A204.1 (cell line): ENCODE results near the gene TPX2.

ENCODE experiments used
- FAIRE-seq: peaks from 2 replicates; lab custom pipeline; 2012; peaks lifted over from hg19 to GRCh38; lab: Jason Lieb, UNC

Gene TPX2

GRCh38 chr20:31738729-31739549, at the start of gene TPX2:
TPX2 (plus strand) TSS chr20:31739290; CDS start chr20:31757477, 18,187 bp downstream.
- peak; percentile 97 for FAIRE-seq

DNA sequence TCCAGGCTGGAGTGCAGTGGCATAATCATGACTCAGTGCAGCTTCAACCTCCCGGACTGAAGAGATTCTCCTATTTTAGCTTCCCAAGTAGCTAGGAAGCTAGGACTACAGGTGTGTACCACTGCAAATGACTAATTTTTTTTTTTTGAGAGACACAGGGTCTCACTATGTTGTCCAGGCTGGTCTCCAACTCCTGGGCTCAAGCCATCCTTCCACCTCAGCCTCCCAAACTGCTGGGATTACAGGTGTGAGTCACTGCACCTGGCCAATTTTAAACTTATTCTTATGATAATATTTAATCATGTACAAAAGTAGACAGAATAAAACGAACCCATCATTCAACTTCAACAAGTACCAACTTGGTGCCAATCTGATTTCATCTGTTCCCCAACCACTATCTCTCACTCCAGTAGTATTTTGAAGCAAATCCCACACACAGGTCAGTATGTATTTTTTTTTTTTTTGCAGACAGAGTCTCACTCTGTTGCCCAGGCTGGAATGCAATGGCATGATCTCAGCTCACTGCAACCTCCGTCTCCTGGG, 48.9 kb upstream of the TPX2 start:
- no peak for FAIRE-seq

- FAIRE-seq: no peak
Observed at GRCh38 chr20:31691646-31692275, 47.3 kb upstream of the TPX2 start.

DNA sequence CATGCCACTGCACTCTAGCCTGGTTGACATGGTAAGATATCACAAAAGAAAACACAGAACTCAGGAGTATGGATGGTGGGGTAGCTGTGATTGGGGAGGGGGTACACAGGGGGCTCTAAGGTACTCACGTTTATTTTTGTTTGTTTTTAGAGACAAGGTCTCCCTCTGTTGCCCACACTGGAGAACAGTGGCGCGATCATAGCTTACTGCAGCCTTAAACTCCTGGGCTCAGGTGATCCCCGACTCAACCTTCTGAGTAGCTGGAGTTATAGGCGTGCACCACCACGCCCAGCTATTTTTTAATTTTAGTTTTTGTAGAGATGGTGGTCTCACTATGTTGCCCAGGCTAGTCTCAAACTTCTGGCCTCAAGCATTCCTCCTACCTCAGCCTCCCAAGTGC, 45.7 kb upstream of the TPX2 start:
- FAIRE-seq: no peak

- FAIRE-seq: no peak
Observed at GRCh38 chr20:31693987-31694661, 45.0 kb upstream of the TPX2 start.

GRCh38 chr20:31694842-31695593, 44.1 kb upstream of the TPX2 start:
- no peak for FAIRE-seq

GRCh38 chr20:31695849-31696804, 43.0 kb upstream of the TPX2 start:
- no peak for FAIRE-seq

DNA sequence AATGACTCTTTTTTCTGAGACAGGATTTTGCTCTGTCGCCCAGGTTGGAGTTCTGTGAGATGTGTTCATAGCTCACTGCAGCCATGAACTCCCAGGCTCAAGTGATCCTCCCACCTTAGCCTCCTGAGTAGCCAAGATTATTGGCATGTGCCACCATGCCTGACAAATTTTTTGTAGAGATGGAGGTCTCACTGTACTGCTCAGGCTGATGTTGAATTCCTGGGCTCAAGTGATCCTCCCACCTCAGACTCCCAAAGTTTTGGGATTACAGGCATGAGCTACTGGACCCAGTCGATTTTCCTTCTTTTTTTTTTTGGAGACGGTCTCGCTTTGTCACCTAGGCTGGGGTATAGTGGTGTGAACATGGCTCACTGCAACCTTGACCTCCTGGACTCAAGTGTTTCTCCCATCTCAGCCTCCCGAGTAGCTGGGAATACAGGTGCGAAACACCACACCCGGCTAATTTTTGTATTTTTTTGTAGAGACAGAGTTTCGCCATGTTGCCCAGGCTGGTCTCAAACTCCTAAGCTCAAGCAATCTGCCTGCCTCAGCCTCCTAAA, 40.8 kb upstream of the TPX2 start:
- FAIRE-seq: no peak

GRCh38 chr20:31698803-31699718, 40.0 kb upstream of the TPX2 start:
- no peak for FAIRE-seq

GRCh38 chr20:31699801-31700728, 39.0 kb upstream of the TPX2 start:
- FAIRE-seq: no peak

DNA sequence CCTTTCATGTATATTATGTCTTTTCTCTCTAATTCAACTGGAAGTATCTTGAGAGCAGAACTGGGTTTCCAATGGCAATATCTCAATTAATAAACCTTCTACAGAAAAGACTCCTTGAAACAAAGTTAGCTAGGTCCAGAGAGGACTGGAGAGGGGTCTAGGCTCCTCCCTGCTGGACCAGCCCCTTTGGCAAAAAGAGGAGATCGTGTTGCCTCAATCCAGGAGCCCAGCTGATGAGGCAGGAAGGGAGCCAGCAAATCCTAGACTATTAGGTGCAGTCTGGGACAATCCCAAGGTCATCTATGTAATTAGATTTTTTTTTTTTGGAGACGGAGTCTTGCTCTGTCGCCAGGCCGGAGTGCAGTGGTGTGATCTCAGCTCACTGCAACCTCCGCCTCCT, 38.3 kb upstream of the TPX2 start:
- FAIRE-seq: no peak

- FAIRE-seq: no peak
Observed at GRCh38 chr20:31701591-31701990, 37.5 kb upstream of the TPX2 start.

DNA sequence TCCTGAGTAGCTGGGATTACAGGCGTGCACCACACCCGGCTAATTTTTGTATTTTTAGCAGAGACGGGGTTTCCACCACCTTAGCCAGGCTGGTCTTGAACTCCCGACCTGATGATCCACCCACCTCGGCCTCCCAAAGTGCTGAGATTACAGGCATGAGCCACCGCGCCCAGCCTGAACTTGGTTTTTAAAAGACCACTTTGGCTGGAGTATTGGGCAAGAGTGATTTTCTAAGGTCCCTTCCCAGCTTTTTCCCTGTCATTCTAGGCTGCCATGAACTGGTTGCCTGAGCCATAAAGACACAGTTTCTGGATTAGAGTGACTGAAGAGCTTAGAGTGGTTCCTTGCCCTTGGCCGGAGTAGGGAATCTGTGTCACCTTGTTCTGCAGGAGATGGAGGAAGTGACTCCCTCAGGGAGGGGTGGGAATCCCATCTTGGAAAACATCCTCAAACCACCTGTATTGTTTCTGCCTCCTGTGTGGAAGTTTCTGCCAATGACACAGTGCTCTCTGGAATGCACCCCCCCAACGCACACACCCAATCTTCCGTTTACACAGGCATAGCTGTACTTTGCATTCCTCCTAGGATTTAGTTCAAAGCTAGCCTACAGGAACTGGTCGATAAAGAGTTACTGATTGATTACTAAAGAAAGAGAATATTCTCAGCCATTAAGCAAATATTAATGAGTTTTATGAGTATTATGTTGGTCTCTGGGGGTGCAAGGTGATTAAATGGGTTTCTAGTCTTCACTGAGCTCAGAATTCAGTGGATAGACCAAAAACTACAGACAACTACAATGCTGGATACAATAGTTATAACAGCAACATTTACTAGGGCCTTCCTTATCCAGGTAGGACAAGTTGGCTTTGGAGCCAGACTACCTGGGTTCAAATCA, 34.6 kb upstream of the TPX2 start:
- FAIRE-seq: no peak

DNA sequence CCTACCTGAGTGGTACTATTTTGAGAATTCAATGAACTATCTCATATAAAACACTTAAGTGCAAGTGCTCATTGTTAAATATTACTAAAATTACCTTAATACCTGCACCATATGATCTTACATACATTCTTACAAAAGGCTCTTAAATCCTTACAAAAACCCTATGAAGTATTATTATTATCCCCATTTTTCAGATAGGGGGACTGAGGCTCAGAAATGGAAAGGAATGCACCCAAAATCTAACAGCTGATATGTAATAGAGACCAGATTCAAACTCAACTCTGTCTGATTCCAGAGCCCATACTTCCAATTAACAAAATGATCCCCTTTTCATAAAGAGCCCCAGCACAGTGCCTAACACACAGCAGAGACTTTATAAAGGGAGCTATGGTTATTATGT, 33.9 kb upstream of the TPX2 start:
- FAIRE-seq: no peak

DNA sequence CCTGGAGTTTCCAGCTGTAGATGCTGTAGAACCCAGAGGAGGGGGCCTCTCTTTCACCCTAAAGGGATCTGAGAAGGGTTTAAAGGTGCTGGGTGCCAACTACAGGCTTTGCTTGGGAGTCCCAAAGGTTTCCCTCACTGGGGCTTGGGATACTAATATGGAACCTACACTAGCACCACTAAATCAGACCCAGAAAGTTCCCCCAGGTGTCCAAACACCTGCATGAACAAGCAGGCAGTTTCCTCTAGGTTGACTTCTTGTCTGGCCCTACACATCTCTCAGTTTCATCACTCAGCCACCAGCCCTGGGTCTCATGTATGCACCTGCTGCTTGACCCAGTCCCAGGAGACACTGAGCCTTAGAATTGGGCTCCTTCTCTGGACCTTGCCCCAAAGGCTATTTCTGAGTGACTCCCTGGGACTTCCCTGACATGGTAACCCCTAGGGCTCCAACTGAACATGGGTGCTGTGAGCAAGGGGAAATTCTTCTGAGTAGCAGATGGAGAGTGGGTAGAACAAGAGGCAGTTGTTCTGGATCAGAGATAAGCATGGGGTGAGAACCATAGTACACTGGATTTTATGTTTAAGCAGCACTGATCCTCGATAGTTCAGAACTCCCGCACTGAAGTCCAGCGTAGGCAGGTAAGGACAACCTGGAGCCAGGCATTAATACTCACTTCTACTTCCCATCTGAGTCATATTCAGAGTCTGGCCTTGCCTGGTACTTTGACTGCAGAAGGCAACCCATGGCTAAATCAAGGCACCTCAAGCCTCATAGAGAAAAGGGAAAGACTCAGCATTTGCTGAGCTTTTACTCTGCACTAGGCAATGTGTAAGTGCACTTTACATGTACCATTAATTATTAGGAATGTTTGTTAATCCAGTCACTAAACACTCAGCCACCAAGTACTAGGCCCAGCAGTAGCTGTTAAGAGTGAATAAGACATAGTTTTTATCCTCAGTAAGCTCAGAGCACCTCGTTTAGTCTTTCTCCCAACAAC, 33.2 kb upstream of the TPX2 start:
- FAIRE-seq: no peak

DNA sequence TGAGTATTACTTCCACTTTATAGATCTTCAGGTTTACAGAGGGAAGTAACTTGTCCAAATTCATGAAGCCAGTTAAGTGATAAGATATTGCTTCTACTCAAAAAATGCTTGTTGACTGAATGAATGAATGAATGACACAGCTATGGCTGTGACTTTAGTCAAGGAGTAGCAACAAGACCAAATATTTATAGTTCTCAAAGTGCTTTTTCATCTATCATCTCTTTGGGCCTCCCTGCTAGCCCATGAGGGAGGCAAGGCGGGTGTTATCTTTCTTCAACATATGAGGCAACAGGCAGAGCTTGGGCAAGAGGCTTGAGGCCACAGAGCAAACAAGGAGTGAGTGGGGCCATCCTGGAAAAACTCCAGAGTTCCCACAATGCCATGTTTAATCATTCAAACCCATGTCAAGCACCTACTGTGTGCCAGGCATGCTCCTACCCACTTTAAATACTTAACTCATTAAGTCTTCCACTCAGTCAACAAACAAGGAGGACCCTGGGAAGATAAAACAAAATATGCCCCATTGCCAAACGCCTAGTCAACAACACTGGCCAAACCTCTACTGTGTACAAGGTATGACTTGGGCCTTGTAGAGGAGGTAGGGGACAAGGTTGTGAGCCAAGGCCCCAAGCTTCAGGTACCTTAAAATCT, 32.4 kb upstream of the TPX2 start:
- no peak for FAIRE-seq
